Measurements from ENCODE around the gene FILIP1L.

Gene FILIP1L

GRCh38 chr3:100001083-100001482 is 113.2 kb downstream of the FILIP1L start:
- no peaks in the 10 kb centered on the region for H3K9me3 ChIP-seq (ENCODE audit: control insufficient read depth in 2 of 2, low read length in 2 of 2)
- no peak overlapping the region for H3K27ac ChIP-seq (ENCODE audit: low read length)
- H3K9ac ChIP-seq (ENCODE audit: low read length in 2 of 2): no peak overlapping the region
- H3K4me1 ChIP-seq (ENCODE audit: control insufficient read depth, insufficient read depth, low read length): no peaks in the 10 kb centered on the region
- H3K4me3 ChIP-seq (ENCODE audit: low read length in 2 of 2): no peak overlapping the region
- no peaks in the 10 kb centered on the region for H3K36me3 ChIP-seq (ENCODE audit: control insufficient read depth in 2 of 2, insufficient read depth in 2 of 2, low read length in 2 of 2)
- H3K27me3 ChIP-seq (ENCODE audit: control insufficient read depth in 1 of 2, insufficient read depth in 2 of 2, low read length in 2 of 2): no peaks in the 10 kb centered on the region

GRCh38 chr3:99999536-99999935 is 114.8 kb downstream of the FILIP1L start:
- Histone ChIP-seq H3K27ac (ENCODE audit: low read length) (no peak overlapping the region), H3K27me3 (ENCODE audit: control insufficient read depth in 1 of 2, insufficient read depth in 2 of 2, low read length in 2 of 2) (no peaks in the 10 kb centered on the region), H3K9ac (ENCODE audit: low read length in 2 of 2) (no peak overlapping the region), H3K36me3 (ENCODE audit: control insufficient read depth in 2 of 2, insufficient read depth in 2 of 2, low read length in 2 of 2) (no peaks in the 10 kb centered on the region), H3K4me3 (ENCODE audit: low read length in 2 of 2) (no peak overlapping the region), H3K9me3 (ENCODE audit: control insufficient read depth in 2 of 2, low read length in 2 of 2) (no peaks in the 10 kb centered on the region), H3K4me1 (ENCODE audit: control insufficient read depth, insufficient read depth, low read length) (no peaks in the 10 kb centered on the region)

GRCh38 chr3:99997293-99997692 is 117.0 kb downstream of the FILIP1L start:
- H3K4me1 ChIP-seq (ENCODE audit: control insufficient read depth, insufficient read depth, low read length): no peaks in the 10 kb centered on the region
- no peaks in the 10 kb centered on the region for H3K27me3 ChIP-seq (ENCODE audit: control insufficient read depth in 1 of 2, insufficient read depth in 2 of 2, low read length in 2 of 2)
- no peak overlapping the region for H3K4me3 ChIP-seq (ENCODE audit: low read length in 2 of 2)
- H3K27ac ChIP-seq (ENCODE audit: low read length): no peak overlapping the region
- no peaks in the 10 kb centered on the region for H3K9me3 ChIP-seq (ENCODE audit: control insufficient read depth in 2 of 2, low read length in 2 of 2)
- H3K36me3 ChIP-seq (ENCODE audit: control insufficient read depth in 2 of 2, insufficient read depth in 2 of 2, low read length in 2 of 2): no peaks in the 10 kb centered on the region
- no peak overlapping the region for H3K9ac ChIP-seq (ENCODE audit: low read length in 2 of 2)

GRCh38 chr3:99990179-99990578 is 124.1 kb downstream of the FILIP1L start:
- Histone ChIP-seq H3K36me3 (ENCODE audit: control insufficient read depth in 2 of 2, insufficient read depth in 2 of 2, low read length in 2 of 2) (no peaks in the 10 kb centered on the region), H3K27me3 (ENCODE audit: control insufficient read depth in 1 of 2, insufficient read depth in 2 of 2, low read length in 2 of 2) (no peaks in the 10 kb centered on the region), H3K4me3 (ENCODE audit: low read length in 2 of 2) (no peak overlapping the region), H3K9me3 (ENCODE audit: control insufficient read depth in 2 of 2, low read length in 2 of 2) (no peaks in the 10 kb centered on the region), H3K27ac (ENCODE audit: low read length) (no peak overlapping the region), H3K4me1 (ENCODE audit: control insufficient read depth, insufficient read depth, low read length) (no peaks in the 10 kb centered on the region), H3K9ac (ENCODE audit: low read length in 2 of 2) (no peak overlapping the region)

GRCh38 chr3:99984668-99985067 is 129.6 kb downstream of the FILIP1L start:
- Histone ChIP-seq H3K4me1 (ENCODE audit: control insufficient read depth, insufficient read depth, low read length) (no peaks in the 10 kb centered on the region), H3K9me3 (ENCODE audit: control insufficient read depth in 2 of 2, low read length in 2 of 2) (no peaks in the 10 kb centered on the region)

GRCh38 chr3:99984139-99984538 is 130.2 kb downstream of the FILIP1L start:
- Histone ChIP-seq H3K4me1 (ENCODE audit: control insufficient read depth, insufficient read depth, low read length) (no peaks in the 10 kb centered on the region), H3K9ac (ENCODE audit: low read length in 2 of 2) (peak overlapping the region in 1 of 2 donors; percentile 20), H3K4me3 (ENCODE audit: low read length in 2 of 2) (no peak overlapping the region), H3K36me3 (ENCODE audit: control insufficient read depth in 2 of 2, insufficient read depth in 2 of 2, low read length in 2 of 2) (no peaks in the 10 kb centered on the region), H3K27ac (ENCODE audit: low read length) (no peak overlapping the region), H3K27me3 (ENCODE audit: control insufficient read depth in 1 of 2, insufficient read depth in 2 of 2, low read length in 2 of 2) (no peaks in the 10 kb centered on the region), H3K9me3 (ENCODE audit: control insufficient read depth in 2 of 2, low read length in 2 of 2) (no peaks in the 10 kb centered on the region)

More at GRCh38 chr3:99984668-99985067, 129.6 kb downstream of the FILIP1L start:
- Histone ChIP-seq H3K4me3 (ENCODE audit: low read length in 2 of 2) (no peak overlapping the region), H3K9ac (ENCODE audit: low read length in 2 of 2) (no peak overlapping the region), H3K27me3 (ENCODE audit: control insufficient read depth in 1 of 2, insufficient read depth in 2 of 2, low read length in 2 of 2) (no peaks in the 10 kb centered on the region), H3K36me3 (ENCODE audit: control insufficient read depth in 2 of 2, insufficient read depth in 2 of 2, low read length in 2 of 2) (no peaks in the 10 kb centered on the region), H3K27ac (ENCODE audit: low read length) (no peak overlapping the region)

- Histone ChIP-seq H3K9me3 (ENCODE audit: control insufficient read depth in 2 of 2, low read length in 2 of 2) (no peaks in the 10 kb centered on the region), H3K36me3 (ENCODE audit: control insufficient read depth in 2 of 2, insufficient read depth in 2 of 2, low read length in 2 of 2) (no peaks in the 10 kb centered on the region), H3K9ac (ENCODE audit: low read length in 2 of 2) (no peak overlapping the region), H3K4me1 (ENCODE audit: control insufficient read depth, insufficient read depth, low read length) (no peaks in the 10 kb centered on the region), H3K27me3 (ENCODE audit: control insufficient read depth in 1 of 2, insufficient read depth in 2 of 2, low read length in 2 of 2) (no peaks in the 10 kb centered on the region), H3K4me3 (ENCODE audit: low read length in 2 of 2) (no peak overlapping the region), H3K27ac (ENCODE audit: low read length) (no peak overlapping the region)
Measured at GRCh38 chr3:99982650-99983049, 131.7 kb downstream of the FILIP1L start.

GRCh38 chr3:99981138-99981537 is 133.2 kb downstream of the FILIP1L start:
- no peak overlapping the region for H3K4me3 ChIP-seq (ENCODE audit: low read length in 2 of 2)
- no peaks in the 10 kb centered on the region for H3K9me3 ChIP-seq (ENCODE audit: control insufficient read depth in 2 of 2, low read length in 2 of 2)
- H3K9ac ChIP-seq (ENCODE audit: low read length in 2 of 2): no peak overlapping the region
- H3K4me1 ChIP-seq (ENCODE audit: control insufficient read depth, insufficient read depth, low read length): no peaks in the 10 kb centered on the region
- H3K36me3 ChIP-seq (ENCODE audit: control insufficient read depth in 2 of 2, insufficient read depth in 2 of 2, low read length in 2 of 2): no peaks in the 10 kb centered on the region
- no peaks in the 10 kb centered on the region for H3K27me3 ChIP-seq (ENCODE audit: control insufficient read depth in 1 of 2, insufficient read depth in 2 of 2, low read length in 2 of 2)
- no peak overlapping the region for H3K27ac ChIP-seq (ENCODE audit: low read length)

- H3K27me3 ChIP-seq (ENCODE audit: control insufficient read depth in 1 of 2, insufficient read depth in 2 of 2, low read length in 2 of 2): no peaks in the 10 kb centered on the region
- H3K4me3 ChIP-seq (ENCODE audit: low read length in 2 of 2): no peak overlapping the region
- H3K27ac ChIP-seq (ENCODE audit: low read length): no peak overlapping the region
- no peaks in the 10 kb centered on the region for H3K4me1 ChIP-seq (ENCODE audit: control insufficient read depth, insufficient read depth, low read length)
- H3K36me3 ChIP-seq (ENCODE audit: control insufficient read depth in 2 of 2, insufficient read depth in 2 of 2, low read length in 2 of 2): no peaks in the 10 kb centered on the region
- H3K9me3 ChIP-seq (ENCODE audit: control insufficient read depth in 2 of 2, low read length in 2 of 2): no peaks in the 10 kb centered on the region
- H3K9ac ChIP-seq (ENCODE audit: low read length in 2 of 2): no peak overlapping the region
Measured at GRCh38 chr3:99980606-99981005, 133.7 kb downstream of the FILIP1L start.

- H3K36me3 ChIP-seq (ENCODE audit: control insufficient read depth in 2 of 2, insufficient read depth in 2 of 2, low read length in 2 of 2): no peaks in the 10 kb centered on the region
- no peaks in the 10 kb centered on the region for H3K27me3 ChIP-seq (ENCODE audit: control insufficient read depth in 1 of 2, insufficient read depth in 2 of 2, low read length in 2 of 2)
- no peaks in the 10 kb centered on the region for H3K4me1 ChIP-seq (ENCODE audit: control insufficient read depth, insufficient read depth, low read length)
- no peak overlapping the region for H3K27ac ChIP-seq (ENCODE audit: low read length)
- no peak overlapping the region for H3K4me3 ChIP-seq (ENCODE audit: low read length in 2 of 2)
- H3K9me3 ChIP-seq (ENCODE audit: control insufficient read depth in 2 of 2, low read length in 2 of 2): no peaks in the 10 kb centered on the region
- H3K9ac ChIP-seq (ENCODE audit: low read length in 2 of 2): no peak overlapping the region
Measured at GRCh38 chr3:99978221-99978620, 136.1 kb downstream of the FILIP1L start.

GRCh38 chr3:99976584-99976983 is 137.7 kb downstream of the FILIP1L start:
- no peaks in the 10 kb centered on the region for H3K36me3 ChIP-seq (ENCODE audit: control insufficient read depth in 2 of 2, insufficient read depth in 2 of 2, low read length in 2 of 2)

More at GRCh38 chr3:99976584-99976983, 137.7 kb downstream of the FILIP1L start:
- H3K4me1 ChIP-seq (ENCODE audit: control insufficient read depth, insufficient read depth, low read length): peaks cover 4% of the 10 kb centered on the region
- H3K27me3 ChIP-seq (ENCODE audit: control insufficient read depth in 1 of 2, insufficient read depth in 2 of 2, low read length in 2 of 2): no peaks in the 10 kb centered on the region
- H3K9ac ChIP-seq (ENCODE audit: low read length in 2 of 2): no peak overlapping the region
- H3K27ac ChIP-seq (ENCODE audit: low read length): no peak overlapping the region
- no peak overlapping the region for H3K4me3 ChIP-seq (ENCODE audit: low read length in 2 of 2)
- no peaks in the 10 kb centered on the region for H3K9me3 ChIP-seq (ENCODE audit: control insufficient read depth in 2 of 2, low read length in 2 of 2)
